HG03135 (cell line): ENCODE measurements around the gene PCDHGA8.
"Not testable (repeated sequence)": the region's sequence is repeated elsewhere in the genome, so short reads cannot be mapped to it uniquely, and the experiment has no call there.

Experiments
- ATAC-seq: cut with Tn5 transposase; IDR thresholded peaks from one replicate; pipeline ENCODE4 v1.9.1; 2021; ENCODE audit warnings: mild to moderate bottlenecking, moderate library complexity; ENCODE audit not compliant: unreplicated experiment

The PCDHGA8 gene

DNA sequence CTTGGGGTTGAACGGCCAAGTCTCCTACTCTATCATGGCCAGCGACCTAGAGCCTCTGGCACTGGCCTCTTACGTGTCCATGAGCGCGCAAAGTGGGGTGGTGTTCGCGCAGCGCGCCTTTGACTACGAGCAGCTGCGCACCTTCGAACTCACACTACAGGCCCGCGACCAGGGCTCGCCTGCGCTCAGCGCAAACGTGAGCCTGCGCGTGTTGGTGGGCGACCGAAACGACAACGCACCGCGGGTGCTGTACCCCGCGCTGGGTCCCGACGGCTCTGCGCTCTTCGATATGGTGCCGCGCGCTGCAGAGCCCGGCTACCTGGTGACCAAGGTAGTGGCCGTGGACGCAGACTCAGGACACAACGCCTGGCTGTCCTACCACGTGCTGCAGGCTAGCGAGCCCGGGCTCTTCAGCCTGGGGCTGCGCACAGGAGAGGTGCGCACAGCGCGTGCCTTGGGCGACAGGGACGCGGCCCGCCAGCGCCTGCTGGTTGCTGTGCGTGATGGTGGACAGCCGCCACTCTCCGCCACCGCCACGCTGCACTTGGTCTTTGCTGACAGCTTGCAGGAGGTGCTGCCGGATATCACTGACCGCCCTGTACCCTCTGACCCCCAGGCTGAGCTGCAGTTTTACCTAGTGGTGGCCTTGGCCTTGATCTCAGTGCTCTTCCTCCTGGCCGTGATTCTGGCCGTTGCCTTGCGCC lies 7.3 kb downstream of the PCDHGA8 start:
- ATAC-seq: no peak

DNA sequence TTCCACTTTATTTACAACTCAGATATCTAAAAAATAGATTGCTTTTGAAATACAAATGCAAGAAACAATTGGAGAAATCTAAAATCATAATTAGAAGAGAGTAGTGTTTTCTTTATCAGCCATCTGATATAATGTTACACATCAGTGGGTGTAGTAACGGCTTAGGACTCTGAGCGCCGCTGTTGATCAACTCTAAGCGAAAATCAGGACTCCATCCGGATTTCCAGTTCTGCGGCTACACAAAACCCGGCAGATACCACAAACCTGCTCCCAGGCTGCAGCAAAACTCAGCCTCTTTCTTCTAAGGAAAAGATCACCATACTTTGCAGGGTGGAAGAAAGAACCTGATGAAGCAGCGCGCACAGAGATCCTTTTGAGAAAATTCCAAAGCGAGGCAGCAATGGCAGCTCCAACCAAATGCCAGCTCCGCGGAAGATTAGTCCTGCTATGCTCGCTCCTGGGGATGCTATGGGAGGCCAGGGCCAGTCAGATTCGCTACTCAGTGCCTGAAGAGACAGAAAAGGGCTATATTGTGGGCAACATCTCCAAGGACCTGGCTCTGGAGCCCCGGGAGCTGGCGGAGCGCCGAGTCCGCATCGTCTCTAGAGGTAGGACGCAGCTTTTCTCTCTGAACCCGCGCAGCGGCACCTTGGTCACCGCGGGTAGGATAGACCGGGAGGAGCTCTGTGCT lies 10.3 kb downstream of the PCDHGA8 start, which contains the start of gene PCDHGA9:
Gene PCDHGA9, plus strand, starts transcription at position 226 of the 691 bp plus-strand sequence. Its CDS starts 175 bp downstream, at position 401.
- ATAC-seq: no peak

DNA sequence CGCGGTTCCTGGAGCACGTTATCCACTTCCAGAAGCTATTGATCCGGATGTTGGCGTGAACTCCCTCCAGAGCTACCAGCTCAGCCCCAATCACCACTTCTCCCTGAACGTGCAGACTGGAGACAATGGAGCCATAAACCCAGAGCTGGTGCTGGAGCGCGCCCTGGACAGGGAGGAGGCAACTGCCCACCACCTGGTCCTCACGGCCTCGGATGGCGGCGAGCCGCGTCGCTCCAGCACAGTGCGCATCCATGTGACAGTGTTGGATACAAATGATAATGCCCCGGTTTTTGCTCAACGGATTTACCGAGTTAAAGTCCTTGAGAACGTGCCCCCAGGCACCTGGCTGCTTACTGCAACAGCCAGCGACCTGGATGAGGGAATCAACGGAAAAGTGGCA lies 11.0 kb downstream of the PCDHGA8 start:
- no peak for ATAC-seq

DNA sequence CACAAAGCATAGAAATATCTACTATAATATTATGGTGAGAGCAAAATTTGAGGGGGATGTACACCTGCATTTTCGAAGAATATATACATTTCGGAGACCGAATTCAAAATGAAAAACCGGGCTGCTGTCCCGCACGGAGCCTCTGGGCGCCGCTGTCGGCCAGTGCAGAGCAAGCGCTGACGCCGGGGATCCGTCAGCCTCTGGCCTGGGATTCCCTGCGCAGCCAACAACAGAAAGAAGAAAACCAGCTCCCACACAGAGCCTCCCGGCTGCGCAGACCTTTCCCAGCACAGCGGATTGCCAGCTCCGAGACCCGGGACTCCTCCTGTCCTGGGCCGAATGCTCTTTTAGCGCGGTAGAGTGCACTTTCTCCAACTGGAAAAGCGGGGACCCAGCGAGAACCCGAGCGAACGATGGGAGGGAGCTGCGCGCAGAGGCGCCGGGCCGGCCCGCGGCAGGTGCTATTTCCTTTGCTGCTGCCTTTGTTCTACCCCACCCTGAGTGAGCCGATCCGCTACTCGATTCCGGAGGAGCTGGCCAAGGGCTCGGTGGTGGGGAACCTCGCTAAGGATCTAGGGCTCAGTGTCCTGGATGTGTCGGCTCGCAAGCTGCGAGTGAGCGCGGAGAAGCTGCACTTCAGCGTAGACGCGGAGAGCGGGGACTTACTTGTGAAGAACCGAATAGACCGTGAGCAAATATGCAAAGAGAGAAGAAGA lies 15.5 kb downstream of the PCDHGA8 start, which contains the start of gene PCDHGB6:
Gene PCDHGB6, plus strand, starts transcription at position 232 of the 716 bp plus-strand sequence. Its CDS starts 182 bp downstream, at position 414.
- ATAC-seq: peak; percentile 81

DNA sequence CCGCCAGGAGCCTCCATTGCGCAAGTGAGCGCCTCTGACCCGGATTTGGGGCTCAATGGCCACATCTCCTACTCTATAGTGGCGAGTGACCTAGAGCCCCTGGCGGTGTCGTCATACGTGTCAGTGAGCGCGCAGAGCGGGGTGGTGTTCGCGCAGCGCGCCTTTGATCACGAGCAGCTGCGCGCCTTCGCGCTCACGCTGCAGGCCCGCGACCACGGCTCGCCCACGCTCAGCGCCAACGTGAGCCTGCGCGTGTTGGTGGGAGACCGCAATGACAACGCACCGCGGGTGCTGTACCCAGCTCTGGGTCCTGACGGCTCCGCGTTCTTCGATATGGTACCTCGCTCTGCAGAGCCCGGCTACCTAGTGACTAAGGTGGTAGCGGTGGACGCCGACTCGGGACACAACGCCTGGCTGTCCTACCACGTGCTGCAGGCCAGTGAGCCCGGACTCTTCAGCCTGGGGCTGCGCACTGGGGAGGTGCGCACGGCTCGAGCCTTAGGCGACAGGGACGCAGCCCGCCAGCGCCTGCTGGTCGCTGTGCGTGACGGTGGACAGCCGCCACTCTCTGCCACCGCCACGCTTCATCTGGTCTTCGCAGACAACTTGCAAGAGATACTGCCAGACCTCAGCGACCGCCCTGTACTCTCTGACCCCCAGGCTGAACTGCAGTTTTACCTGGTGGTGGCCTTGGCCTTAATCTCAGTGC lies 17.3 kb downstream of the PCDHGA8 start:
- ATAC-seq: no peak

DNA sequence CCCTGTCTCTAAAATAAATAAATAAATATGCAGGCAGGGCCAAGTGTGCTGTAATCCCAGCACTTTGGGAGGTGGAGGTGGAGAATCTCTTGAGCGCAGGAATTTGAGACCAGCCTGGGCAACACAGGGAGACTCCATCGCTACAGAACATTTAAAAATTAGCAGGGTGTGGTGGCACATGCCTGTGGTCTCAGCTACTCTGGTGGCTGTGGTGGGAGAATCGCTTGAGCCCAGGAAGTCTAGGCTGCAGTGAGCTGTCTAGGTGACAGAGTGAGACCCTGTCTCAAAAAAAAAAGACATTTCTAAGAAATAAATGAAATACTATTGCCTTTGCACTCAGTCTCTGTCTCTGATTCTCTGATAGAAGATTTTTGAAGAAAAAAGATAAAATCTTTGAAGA lies 19.1 kb downstream of the PCDHGA8 start:
- ATAC-seq: no peak

DNA sequence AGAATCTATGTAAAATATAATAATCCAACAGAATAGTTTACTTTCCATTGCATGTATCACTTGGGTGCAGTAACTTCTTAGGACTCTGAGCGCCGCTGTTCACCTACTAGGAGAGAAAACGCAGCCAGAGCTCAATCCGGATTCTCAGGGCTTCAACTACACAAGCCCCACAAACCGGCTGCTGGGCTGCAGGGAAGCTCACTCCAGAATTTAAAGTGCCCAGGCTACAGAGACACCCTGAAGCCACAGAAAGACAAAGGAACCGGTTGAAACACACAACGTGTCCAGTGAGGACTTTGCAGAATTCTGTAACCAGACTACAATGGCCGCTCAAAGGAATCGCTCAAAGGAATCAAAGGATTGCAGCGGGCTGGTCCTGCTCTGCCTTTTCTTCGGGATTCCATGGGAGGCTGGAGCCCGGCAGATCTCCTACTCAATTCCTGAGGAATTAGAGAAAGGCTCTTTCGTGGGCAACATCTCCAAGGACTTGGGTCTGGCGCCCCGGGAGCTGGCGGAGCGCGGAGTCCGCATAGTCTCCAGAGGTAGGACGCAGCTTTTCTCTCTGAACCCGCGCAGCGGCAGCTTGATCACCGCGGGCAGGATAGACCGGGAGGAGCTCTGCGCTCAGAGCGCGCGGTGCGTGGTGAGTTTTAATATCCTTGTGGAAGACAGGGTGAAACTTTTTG lies 20.6 kb downstream of the PCDHGA8 start, which contains the start of gene PCDHGA10:
Gene PCDHGA10, plus strand, starts transcription at position 134 of the 686 bp plus-strand sequence. Its CDS starts 189 bp downstream, at position 323.
- ATAC-seq: peak; percentile 63

DNA sequence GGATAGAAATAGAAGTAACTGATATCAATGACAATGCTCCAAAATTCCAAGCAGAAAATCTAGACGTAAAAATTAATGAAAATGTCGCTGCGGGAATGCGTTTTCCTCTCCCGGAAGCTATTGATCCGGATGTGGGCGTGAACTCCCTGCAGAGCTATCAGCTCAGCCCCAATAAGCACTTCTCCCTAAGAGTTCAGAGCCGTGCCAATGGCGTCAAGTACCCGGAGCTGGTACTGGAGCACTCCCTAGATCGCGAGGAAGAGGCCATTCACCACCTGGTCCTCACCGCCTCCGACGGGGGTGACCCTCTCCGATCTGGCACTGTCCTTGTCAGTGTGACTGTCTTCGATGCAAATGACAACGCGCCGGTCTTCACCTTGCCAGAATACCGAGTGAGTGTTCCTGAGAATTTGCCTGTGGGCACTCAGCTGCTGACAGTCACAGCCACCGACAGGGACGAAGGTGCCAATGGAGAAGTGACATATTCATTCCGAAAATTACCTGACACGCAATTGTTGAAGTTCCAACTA lies 21.2 kb downstream of the PCDHGA8 start:
- ATAC-seq: no peak

DNA sequence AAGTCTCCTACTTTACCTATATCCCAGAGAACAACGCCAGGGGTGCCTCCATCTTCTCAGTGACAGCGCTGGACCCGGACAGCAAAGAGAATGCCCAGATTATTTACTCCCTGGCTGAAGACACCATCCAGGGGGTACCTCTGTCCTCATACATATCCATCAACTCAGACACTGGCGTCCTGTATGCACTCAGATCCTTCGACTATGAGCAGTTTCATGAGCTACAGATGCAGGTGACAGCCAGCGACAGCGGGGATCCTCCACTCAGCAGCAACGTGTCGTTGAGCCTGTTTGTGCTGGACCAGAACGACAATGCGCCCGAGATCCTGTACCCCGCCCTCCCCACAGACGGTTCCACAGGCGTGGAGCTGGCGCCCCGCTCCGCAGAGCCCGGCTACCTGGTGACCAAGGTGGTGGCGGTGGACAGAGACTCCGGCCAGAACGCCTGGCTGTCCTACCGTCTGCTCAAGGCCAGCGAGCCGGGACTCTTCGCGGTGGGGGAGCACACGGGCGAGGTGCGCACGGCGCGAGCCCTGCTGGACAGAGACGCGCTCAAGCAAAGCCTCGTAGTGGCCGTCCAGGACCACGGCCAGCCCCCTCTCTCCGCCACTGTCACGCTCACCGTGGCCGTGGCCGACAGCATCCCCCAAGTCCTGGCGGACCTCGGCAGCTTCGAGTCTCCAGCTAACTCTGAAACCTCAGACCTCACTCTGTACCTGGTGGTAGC lies 22.3 kb downstream of the PCDHGA8 start:
- not testable (repeated sequence) for ATAC-seq

DNA sequence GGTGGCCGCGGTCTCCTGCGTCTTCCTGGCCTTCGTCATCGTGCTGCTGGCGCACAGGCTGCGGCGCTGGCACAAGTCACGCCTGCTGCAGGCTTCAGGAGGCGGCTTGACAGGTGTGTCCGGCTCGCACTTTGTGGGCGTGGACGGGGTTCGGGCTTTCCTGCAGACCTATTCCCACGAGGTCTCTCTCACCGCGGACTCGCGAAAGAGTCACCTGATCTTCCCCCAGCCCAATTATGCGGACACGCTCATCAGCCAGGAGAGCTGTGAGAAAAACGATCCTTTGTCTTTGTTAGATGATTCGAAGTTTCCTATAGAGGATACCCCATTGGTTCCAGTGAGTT lies 22.8 kb downstream of the PCDHGA8 start:
- not testable (repeated sequence) for ATAC-seq

DNA sequence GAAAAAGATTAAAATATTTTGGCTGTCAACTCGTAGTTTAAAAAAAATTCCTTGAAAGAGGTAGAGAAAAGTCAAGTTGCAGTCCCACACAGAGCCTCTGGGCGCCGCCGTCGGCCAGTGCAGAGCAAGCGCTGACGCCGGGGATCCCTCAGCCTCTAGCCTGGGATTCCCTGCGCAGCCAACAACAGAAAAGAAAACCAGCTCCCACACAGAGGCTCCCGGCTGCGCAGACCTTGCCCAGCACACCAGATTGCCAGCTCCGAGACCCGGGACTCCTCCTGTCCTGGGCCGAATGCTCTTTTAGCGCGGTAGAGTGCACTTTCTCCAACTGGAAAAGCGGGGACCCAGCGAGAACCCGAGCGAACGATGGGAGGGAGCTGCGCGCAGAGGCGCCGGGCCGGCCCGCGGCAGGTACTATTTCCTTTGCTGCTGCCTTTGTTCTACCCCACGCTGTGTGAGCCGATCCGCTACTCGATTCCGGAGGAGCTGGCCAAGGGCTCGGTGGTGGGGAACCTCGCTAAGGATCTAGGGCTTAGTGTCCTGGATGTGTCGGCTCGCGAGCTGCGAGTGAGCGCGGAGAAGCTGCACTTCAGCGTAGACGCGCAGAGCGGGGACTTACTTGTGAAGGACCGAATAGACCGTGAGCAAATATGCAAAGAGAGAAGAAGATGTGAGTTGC lies 25.2 kb downstream of the PCDHGA8 start, which contains the start of gene PCDHGB7:
Gene PCDHGB7, plus strand, starts transcription at position 184 of the 679 bp plus-strand sequence. Its CDS starts 183 bp downstream, at position 367.
- peak; percentile 81 for ATAC-seq

DNA sequence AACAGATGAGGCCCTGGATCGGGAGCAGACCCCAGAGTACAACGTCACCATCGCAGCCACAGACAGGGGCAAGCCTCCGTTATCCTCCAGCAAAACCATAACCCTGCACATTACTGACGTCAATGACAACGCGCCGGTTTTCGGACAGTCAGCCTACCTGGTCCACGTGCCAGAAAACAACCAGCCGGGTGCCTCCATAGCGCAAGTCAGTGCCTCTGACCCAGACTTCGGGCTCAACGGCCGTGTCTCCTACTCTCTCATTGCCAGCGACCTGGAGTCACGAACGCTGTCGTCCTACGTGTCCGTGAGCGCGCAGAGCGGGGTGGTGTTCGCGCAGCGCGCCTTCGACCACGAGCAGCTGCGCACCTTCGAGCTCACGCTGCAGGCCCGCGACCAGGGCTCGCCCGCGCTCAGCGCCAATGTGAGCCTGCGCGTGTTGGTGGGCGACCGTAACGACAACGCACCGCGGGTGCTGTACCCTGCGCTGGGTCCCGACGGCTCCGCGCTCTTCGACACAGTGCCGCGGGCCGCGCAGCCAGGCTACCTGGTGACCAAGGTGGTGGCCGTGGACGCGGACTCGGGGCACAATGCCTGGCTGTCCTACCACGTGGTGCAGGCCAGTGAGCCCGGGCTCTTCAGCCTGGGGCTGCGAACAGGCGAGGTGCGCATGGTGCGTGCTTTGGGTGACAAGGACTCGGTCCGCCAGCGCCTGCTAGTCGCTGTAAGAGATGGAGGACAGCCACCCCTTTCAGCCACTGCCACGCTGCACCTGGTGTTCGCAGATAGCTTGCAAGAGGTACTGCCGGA lies 26.8 kb downstream of the PCDHGA8 start:
- ATAC-seq: no peak

DNA sequence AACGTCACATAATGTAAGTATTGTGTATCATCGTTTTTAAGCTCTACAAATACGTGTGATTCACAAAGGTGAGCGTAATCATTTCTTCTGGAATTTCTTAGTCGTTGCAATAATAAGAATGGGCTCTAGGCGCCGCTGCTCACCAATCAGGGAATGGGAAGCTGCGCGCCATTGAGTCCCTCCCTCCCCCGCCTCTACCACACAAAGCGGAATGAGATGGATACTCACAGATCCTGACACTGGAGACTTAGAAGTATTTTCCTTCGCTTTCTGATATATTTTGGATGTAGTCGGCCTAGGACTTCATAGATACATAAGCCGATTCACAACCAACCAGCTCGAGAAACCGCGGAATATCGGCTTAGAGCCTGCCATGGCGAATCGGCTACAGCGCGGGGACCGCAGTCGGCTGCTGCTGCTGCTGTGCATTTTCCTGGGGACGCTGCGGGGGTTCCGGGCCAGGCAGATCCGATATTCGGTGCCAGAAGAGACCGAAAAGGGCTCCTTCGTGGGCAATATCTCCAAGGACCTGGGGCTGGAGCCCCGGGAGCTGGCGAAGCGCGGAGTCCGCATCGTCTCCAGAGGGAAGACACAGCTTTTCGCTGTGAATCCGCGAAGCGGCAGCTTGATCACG lies 28.5 kb downstream of the PCDHGA8 start, which contains the start of gene PCDHGA11:
Gene PCDHGA11, plus strand, starts transcription at position 197 of the 634 bp plus-strand sequence. Its CDS starts 177 bp downstream, at position 374.
- ATAC-seq: no peak

DNA sequence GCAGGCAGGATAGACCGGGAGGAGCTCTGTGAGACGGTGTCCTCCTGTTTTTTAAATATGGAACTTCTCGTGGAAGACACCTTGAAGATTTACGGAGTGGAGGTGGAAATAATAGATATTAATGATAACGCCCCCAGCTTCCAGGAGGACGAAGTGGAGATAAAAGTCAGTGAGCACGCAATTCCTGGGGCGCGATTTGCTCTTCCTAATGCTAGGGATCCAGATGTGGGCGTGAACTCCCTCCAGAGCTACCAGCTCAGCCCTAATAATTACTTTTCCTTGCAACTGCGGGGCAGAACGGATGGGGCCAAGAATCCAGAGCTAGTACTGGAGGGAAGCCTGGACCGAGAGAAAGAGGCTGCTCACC lies 29.0 kb downstream of the PCDHGA8 start:
- ATAC-seq: no peak

DNA sequence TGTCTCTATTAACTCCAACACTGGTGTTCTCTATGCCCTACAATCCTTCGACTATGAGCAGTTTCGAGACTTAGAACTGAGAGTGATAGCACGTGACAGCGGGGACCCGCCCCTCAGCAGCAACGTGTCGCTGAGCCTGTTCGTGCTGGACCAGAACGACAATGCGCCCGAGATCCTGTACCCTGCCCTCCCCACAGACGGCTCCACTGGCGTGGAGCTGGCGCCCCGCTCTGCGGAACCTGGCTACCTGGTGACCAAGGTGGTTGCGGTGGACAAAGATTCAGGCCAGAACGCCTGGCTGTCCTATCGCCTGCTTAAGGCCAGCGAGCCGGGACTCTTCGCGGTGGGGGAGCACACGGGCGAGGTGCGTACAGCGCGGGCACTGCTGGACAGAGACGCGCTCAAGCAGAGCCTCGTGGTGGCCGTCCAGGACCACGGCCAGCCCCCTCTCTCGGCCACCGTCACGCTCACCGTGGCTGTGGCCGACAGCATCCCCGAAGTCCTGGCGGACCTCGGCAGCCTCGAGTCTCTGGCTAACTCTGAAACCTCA lies 30.4 kb downstream of the PCDHGA8 start:
- no peak for ATAC-seq

DNA sequence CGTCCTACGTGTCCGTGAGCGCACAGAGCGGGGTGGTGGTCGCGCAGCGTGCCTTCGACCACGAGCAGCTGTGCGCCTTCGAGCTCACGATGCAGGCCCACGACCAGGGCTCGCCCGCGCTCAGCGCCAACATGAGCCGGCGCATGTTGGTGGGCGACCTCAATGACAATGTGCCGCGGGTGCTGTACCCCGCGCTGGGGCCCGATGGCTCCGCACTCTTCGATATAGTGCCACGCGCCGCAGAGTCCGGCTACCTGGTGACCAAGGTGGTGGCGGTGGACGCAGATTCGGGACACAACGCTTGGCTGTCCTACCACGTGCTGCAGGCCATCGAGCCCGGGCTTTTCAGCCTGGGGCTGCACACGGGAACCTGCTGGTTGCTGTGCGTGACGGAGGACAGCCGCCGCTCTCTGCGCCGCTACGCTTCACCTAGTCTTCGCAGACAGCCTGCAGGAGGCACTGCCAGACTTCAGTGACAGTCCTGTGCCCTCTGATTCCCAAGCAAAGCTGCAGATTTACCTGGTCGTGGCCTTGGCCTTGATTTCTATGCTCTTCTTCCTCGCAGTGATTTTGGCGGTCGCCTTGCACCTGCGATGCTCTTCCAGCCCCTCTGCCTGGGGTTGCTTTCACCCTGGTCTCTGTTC lies 35.5 kb downstream of the PCDHGA8 start:
- no peak for ATAC-seq
